RWPE2 (cell line): Measurements from ENCODE around the gene POLR3G.
A peak's percentile ranks its signal among the peaks of the same experiment; 100 is the strongest.

Experiments used
- ATAC-seq: fragments of 200-7000 bp; cut with Tn5 transposase; 3 replicates; pipeline ENCODE4 v1.9.1; 2021; ENCODE audit warnings: low read depth
- DNase-seq: peaks from one replicate; pipeline ENCODE4 v3.0.0-alpha.2; 2020; ENCODE audit warnings: low spot score
- H3K27ac ChIP-seq: fragments of 450-650 bp; 2 replicates; pipeline ENCODE4 v1.5.1; 2017; ENCODE audit warnings: mild to moderate bottlenecking; ENCODE audit not compliant: poor library complexity, severe bottlenecking
- H3K27me3 ChIP-seq: fragments of 250-450 bp; sonication (Bioruptor Pico); 2 replicates; pipeline ENCODE4 v1.5.1; 2021; ENCODE audit warnings: mild to moderate bottlenecking, moderate library complexity; ENCODE audit not compliant: insufficient read depth, poor library complexity, severe bottlenecking
- H3K36me3 ChIP-seq: fragments of 250-450 bp; sonication (Bioruptor Pico); 2 replicates; pipeline ENCODE4 v1.5.1; 2020; ENCODE audit warnings: low read depth, mild to moderate bottlenecking, moderate library complexity
- H3K4me1 ChIP-seq: fragments of 250-450 bp; sonication (Bioruptor Pico); 2 replicates; pipeline ENCODE4 v1.5.1; 2021; ENCODE audit warnings: mild to moderate bottlenecking, moderate library complexity; ENCODE audit not compliant: insufficient read depth, poor library complexity, severe bottlenecking
- H3K4me3 ChIP-seq: fragments of 250-450 bp; sonication (Bioruptor Pico); 2 replicates; pipeline ENCODE4 v1.5.1; 2021; ENCODE audit warnings: mild to moderate bottlenecking, moderate library complexity; ENCODE audit not compliant: severe bottlenecking
- H3K9me3 ChIP-seq: fragments of 250-450 bp; sonication (Bioruptor Pico); 2 replicates; pipeline ENCODE4 v1.5.1; 2021; ENCODE audit warnings: mild to moderate bottlenecking, moderate library complexity; ENCODE audit not compliant: severe bottlenecking
- CTCF ChIP-seq: fragments of 450-650 bp; IDR thresholded peaks from one replicate; pipeline ENCODE4 v1.5.1; 2017; ENCODE audit warnings: mild to moderate bottlenecking, moderate library complexity; ENCODE audit not compliant: poor library complexity, severe bottlenecking

The POLR3G gene

DNA sequence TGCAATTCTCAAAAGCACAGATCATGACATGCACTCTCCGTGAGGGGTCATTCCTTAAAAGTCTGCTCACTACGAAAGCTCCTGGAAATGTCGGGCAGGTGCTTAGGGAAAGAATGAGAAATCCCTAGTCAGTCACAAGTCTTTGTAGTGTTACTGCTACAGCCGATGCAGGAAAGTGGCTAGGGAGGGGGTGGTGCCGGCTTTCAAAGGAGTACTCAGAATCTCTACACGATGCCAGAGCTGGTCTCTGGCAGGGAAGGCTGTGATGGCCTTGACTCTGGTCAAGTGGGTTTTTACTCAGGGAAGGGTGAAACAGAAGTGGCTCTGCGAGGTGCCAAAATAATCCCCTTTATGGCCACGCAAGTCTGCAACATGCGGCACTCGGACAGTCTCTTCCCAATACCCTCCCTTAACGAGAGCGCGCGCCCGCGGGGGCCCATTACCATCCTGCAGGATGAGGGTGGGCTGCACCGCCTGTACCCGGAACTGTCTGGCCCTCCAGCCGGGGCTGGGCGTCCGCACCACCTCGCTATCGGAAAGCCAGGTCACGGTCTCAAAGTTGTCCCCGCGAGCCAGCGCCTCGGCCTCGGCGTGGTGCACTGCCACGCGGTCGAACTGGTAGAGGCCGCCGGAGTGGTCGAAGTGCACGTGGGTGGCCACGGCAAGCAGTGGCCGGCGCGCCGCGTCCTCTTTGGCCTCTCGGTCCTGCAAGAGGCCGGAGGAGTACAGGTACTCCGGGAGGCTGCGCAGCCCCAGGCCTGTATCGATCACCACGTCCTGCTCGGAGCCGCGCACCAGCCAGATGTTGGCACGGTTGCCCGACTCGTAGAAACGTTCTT is 1.0 kb upstream of the POLR3G start:
- no peaks in the 10 kb centered on the region for H3K27me3 ChIP-seq
- DNase-seq: peak; percentile 83
- peak; percentile 9 for ATAC-seq
- no peaks in the 10 kb centered on the region for H3K9me3 ChIP-seq
- peaks cover 8% of the 10 kb centered on the region for H3K4me1 ChIP-seq
- 0 out of 2 replicates have a peak, but pooled peaks cover 5% of the 10 kb centered on the region for H3K36me3 ChIP-seq
- no peak for TF ChIP-seq CTCF
- peak overlapping the region; percentile 73 for H3K4me3 ChIP-seq
- H3K27ac ChIP-seq: peak overlapping the region; percentile 49

DNA sequence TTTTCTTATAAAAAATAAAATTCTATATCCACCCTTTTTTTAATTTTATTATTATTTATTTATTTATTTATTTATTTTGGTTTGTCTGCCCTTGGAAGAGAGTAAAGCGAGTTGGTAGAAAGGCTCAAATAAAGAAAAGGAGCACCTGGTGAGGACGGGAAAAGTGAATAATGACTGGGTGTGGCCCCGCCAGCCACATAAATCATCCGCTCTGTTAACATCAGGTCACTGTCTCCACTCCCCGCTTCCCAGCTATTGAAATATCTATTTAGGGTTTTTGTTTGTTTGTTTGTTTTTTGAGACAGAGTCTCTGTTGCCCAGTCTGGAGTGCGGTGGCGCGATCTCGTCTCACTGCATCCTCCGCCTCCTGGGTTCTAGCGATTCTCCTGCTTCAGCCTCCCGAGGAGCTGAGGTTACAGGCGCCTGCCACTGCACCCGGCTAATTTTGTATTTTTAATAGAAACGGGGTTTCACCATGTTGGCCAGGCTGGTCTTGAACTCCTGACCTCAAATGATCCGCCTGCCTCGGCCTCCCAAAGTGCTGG is 844 bp downstream of the POLR3G start:
- no peak for ATAC-seq
- peak overlapping the region; percentile 73 for H3K4me3 ChIP-seq

DNA sequence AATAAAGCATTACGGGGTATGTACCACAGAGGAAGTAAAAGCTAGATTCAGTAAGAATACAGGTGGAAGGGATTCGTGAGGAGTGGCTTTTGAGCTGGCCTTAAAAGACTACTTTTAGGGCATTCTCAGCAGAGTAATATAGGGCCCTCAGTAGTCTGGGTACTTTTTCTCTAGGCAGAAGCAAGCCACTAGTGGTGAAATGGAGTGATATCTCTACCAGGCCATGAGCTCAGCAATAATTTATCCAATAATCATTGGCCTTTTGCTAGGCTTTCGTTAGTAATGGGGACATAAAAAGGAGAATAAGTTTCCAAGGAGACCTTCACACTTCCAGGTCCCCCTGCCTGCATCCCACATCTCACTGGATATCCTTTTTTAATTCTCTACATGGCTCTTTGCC is 1.7 kb downstream of the POLR3G start:
- Histone ChIP-seq H3K36me3 (0 out of 2 replicates have a peak, but pooled peaks cover 5% of the 10 kb centered on the region), H3K4me1 (peaks cover 8% of the 10 kb centered on the region), H3K9me3 (no peaks in the 10 kb centered on the region), H3K27ac (no peak overlapping the region), H3K4me3 (no peak overlapping the region), H3K27me3 (no peaks in the 10 kb centered on the region)
- DNase-seq: no peak
- TF ChIP-seq CTCF: no peak
- no peak for ATAC-seq

More for the DNA sequence above, 844 bp downstream of the POLR3G start:
- TF ChIP-seq CTCF: no peak
- 0 out of 2 replicates have a peak, but pooled peaks cover 5% of the 10 kb centered on the region for H3K36me3 ChIP-seq
- no peak overlapping the region for H3K27ac ChIP-seq
- no peaks in the 10 kb centered on the region for H3K9me3 ChIP-seq
- no peaks in the 10 kb centered on the region for H3K27me3 ChIP-seq
- DNase-seq: no peak
- H3K4me1 ChIP-seq: peaks cover 8% of the 10 kb centered on the region

- no peaks in the 10 kb centered on the region for H3K9me3 ChIP-seq
- no peaks in the 10 kb centered on the region for H3K27me3 ChIP-seq
- ATAC-seq (no peak), DNase-seq (no peak)
- TF ChIP-seq CTCF: no peak
- 0 out of 2 replicates have a peak, but pooled peaks cover 5% of the 10 kb centered on the region for H3K36me3 ChIP-seq
- no peak overlapping the region for H3K27ac ChIP-seq
- no peak overlapping the region for H3K4me3 ChIP-seq
- peaks cover 8% of the 10 kb centered on the region for H3K4me1 ChIP-seq
Observed at GRCh38 chr5:90477073-90477472, 2.4 kb downstream of the POLR3G start.
